T-helper 22 cell (primary cell): ENCODE results near the gene CERS5.
A peak's percentile ranks its signal among the peaks of the same experiment; 100 is the strongest.
"Not testable (repeated sequence)": the region's sequence is repeated elsewhere in the genome, so short reads cannot be mapped to it uniquely, and the experiment has no call there.

Source experiments
- DNase-seq: peaks from one replicate; pipeline ENCODE4 v3.0.0-alpha.2; 2020; ENCODE audit warnings: low read depth

Gene CERS5

GRCh38 chr12:50103767-50104321, 63.3 kb downstream of the CERS5 start, which contains the start of gene GPD1:
TSS of gene GPD1 (plus strand) at chr12:50104008. CDS start at chr12:50104051, 43 bp downstream.
- DNase-seq, result no peak

- DNase-seq, result no peak
Measured at GRCh38 chr12:50103351-50103750, 63.8 kb downstream of the CERS5 start.

- DNase-seq, result no peak
Measured at GRCh38 chr12:50102646-50103309, 64.4 kb downstream of the CERS5 start.

GRCh38 chr12:50102131-50102531, 65.0 kb downstream of the CERS5 start:
- no peak for DNase-seq

- DNase-seq, result no peak
Measured at GRCh38 chr12:50101663-50102062, 65.5 kb downstream of the CERS5 start.

GRCh38 chr12:50100561-50100960, 66.6 kb downstream of the CERS5 start:
- no peak for DNase-seq

GRCh38 chr12:50099302-50100008, 67.7 kb downstream of the CERS5 start:
- no peak for DNase-seq

- no peak for DNase-seq
Measured at GRCh38 chr12:50097952-50098351, 69.2 kb downstream of the CERS5 start.

- DNase-seq, result no peak
Measured at GRCh38 chr12:50090391-50090790, 76.8 kb downstream of the CERS5 start.

- DNase-seq, result no peak
Measured at GRCh38 chr12:50089730-50090129, 77.4 kb downstream of the CERS5 start.

GRCh38 chr12:50088577-50089335, 78.4 kb downstream of the CERS5 start:
- DNase-seq, result no peak

GRCh38 chr12:50087995-50088394, 79.2 kb downstream of the CERS5 start:
- no peak for DNase-seq

GRCh38 chr12:50087151-50087550, 80.0 kb downstream of the CERS5 start:
- no peak for DNase-seq

- no peak for DNase-seq
Measured at GRCh38 chr12:50086148-50086547, 81.0 kb downstream of the CERS5 start.

GRCh38 chr12:50085615-50086072, 81.5 kb downstream of the CERS5 start:
- no peak for DNase-seq

GRCh38 chr12:50084775-50085614, 82.2 kb downstream of the CERS5 start, which contains the start of gene SMARCD1:
TSS of gene SMARCD1 (plus strand) at chr12:50085342. CDS start at chr12:50085370, 28 bp downstream.
- DNase-seq, result peak; percentile 81

GRCh38 chr12:50084409-50084774, 82.8 kb downstream of the CERS5 start:
- DNase-seq, result not testable (repeated sequence)

- DNase-seq, result no peak
Measured at GRCh38 chr12:50083301-50083700, 83.9 kb downstream of the CERS5 start.

GRCh38 chr12:50082644-50083043, 84.5 kb downstream of the CERS5 start:
- DNase-seq, result no peak

- DNase-seq, result no peak
Measured at GRCh38 chr12:50081096-50081808, 85.9 kb downstream of the CERS5 start.

GRCh38 chr12:50079771-50080170, 87.4 kb downstream of the CERS5 start:
- DNase-seq, result no peak
